Activated CD8-positive, alpha-beta T cell treated with anti-CD3 and anti-CD28 coated beads for 36 hours (primary cell): Measurements from ENCODE around the gene C12orf42. TPM values are rescaled to one million over a fixed set of nuclear protein-coding genes. Genes with fewer than 3 reads are reported as not detected.

Experiments used
- ATAC-seq: fragments of 200-7000 bp; cut with Tn5 transposase; one replicate; pipeline ENCODE4 v1.10.0; 2021; ENCODE audit warnings: mild to moderate bottlenecking, moderate library complexity
- CTCF ChIA-PET: fragments of 350-600 bp; sonication (Branson Sonifier 250); formaldehyde crosslinking; loops from one replicate; lab custom pipeline; 2021; ENCODE audit warnings: antibody characterized with exemption; lab: Charles Lee
- POLR2A ChIA-PET: fragments of 350-600 bp; sonication (Branson Sonifier 250); formaldehyde crosslinking; loops from one replicate; lab custom pipeline; 2021; ENCODE audit warnings: antibody characterized with exemption; lab: Charles Lee
- DNase-seq: peaks from one replicate; pipeline ENCODE4 v3.0.0-alpha.2; 2020
- H3K27ac Mint-ChIP-seq: one replicate; pipeline ENCODE4 v1.8.0; 2021; ENCODE audit warnings: mild to moderate bottlenecking, mixed read lengths
- H3K27me3 Mint-ChIP-seq: one replicate; pipeline ENCODE4 v1.8.0; 2021; ENCODE audit warnings: mixed read lengths
- H3K36me3 Mint-ChIP-seq: one replicate; pipeline ENCODE4 v1.8.0; 2021; ENCODE audit warnings: low read depth, mixed read lengths
- H3K4me1 Mint-ChIP-seq: one replicate; pipeline ENCODE4 v1.8.0; 2021; ENCODE audit warnings: low read depth, mixed read lengths
- H3K4me3 Mint-ChIP-seq: one replicate; pipeline ENCODE4 v1.8.0; 2021; ENCODE audit warnings: mild to moderate bottlenecking, moderate library complexity, mixed read lengths
- H3K9me3 Mint-ChIP-seq: one replicate; pipeline ENCODE4 v1.8.0; 2021; ENCODE audit warnings: mixed read lengths
- intact Hi-C: fragments of 100-400 bp; cut with micrococcal nuclease; formaldehyde crosslinking; loops from one replicate; pipeline ENCODE4 v1.10.0; 2022
- total RNA-seq, 2 experiments: library from RNA; stranded (reverse); gene quantifications; one replicate each; pipeline ENCODE4 v1.2.3, GENCODE V29; 2021
- TF ChIP-seq, protein P1 (sequence below): fragments of 200-600 bp; IDR thresholded peaks from one replicate; pipeline ENCODE4 v1.8.0; 2022; ENCODE audit warnings: antibody characterized with exemption, mild to moderate bottlenecking

C12orf42 gene
- total RNA-seq, 2 experiments from 2014 or later = 0.49 to 1.4 TPM

DNA sequence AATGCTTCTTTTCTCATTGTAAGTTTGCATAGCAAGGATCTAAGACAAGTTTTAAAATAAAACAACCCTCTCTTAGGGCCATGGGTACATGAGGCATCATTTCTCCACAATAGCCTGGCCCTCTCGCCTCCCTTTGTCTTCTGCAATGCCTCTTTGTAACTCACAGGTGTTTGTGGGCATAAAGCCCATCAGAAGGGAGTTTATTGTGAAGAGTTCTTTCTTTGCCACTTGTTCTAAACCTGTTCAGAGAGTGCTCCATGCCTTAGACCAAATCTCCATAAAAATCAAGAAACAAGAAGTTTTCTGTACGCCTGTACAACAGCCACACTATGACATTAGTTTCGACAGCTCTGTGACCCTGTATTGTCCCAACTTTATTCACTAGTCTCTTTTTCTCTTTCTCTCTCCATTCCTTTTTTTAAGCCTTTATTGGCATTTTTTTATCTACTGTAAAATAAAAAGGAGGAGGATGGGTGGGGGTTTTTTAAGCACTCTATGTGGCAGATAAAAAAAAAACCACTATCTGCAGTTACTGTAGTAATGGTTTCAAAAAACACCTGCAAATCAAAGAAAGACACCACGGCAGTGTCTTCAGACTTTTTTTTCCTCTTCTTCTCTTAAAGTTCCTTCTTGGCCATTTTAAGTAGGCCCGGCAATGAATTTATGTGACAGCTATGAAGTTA, 1.6 kb downstream of the C12orf42 start:
- intact Hi-C loops = loop anchor here (2.0 kb wide), 1 partner anchor 53 kb away; no protein-coding TSS in a partner anchor
- peak overlapping the region; percentile 64 for H3K4me3 Mint-ChIP-seq
- H3K36me3 Mint-ChIP-seq = no peaks in the 10 kb centered on the region
- ATAC-seq (no peak), DNase-seq (no peak)
- no peak overlapping the region for H3K27ac Mint-ChIP-seq
- peaks cover 13% of the 10 kb centered on the region for H3K27me3 Mint-ChIP-seq
- ChIA-PET POLR2A (interaction anchor here (0.6 kb wide), 1 partner anchor 37 kb away, joined by 3 read pairs; no protein-coding TSS in a partner anchor), CTCF (interaction anchor here (0.6 to 7.1 kb wide), 2 partner anchors 46 to 53 kb away, joined by 3 to 81 read pairs; no protein-coding TSS in a partner anchor)
- TF ChIP-seq, protein P1, sequence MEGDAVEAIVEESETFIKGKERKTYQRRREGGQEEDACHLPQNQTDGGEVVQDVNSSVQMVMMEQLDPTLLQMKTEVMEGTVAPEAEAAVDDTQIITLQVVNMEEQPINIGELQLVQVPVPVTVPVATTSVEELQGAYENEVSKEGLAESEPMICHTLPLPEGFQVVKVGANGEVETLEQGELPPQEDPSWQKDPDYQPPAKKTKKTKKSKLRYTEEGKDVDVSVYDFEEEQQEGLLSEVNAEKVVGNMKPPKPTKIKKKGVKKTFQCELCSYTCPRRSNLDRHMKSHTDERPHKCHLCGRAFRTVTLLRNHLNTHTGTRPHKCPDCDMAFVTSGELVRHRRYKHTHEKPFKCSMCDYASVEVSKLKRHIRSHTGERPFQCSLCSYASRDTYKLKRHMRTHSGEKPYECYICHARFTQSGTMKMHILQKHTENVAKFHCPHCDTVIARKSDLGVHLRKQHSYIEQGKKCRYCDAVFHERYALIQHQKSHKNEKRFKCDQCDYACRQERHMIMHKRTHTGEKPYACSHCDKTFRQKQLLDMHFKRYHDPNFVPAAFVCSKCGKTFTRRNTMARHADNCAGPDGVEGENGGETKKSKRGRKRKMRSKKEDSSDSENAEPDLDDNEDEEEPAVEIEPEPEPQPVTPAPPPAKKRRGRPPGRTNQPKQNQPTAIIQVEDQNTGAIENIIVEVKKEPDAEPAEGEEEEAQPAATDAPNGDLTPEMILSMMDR = no peak
- H3K4me1 Mint-ChIP-seq = peaks cover 24% of the 10 kb centered on the region
- peaks cover 6% of the 10 kb centered on the region for H3K9me3 Mint-ChIP-seq

DNA sequence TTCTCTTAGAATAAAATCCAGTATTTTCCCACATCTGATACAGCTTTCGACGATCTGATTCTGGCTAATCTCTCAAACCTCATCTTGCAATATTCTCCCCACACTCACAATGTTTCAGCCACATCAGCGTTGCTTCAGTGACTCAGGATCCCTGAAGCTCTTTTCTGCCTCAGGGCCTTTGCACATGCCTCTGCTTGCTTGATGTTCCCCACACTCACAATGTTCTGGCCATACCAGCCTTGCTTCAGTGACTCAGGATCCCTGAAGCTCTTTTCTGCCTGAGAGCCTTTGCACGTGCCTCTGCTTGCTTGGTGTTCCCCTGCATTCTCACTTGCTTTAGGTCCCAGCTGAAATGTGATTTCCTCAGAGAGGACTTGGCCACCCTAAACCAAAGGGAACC, 2.6 kb downstream of the C12orf42 start:
- intact Hi-C loops = no loop called here
- Mint-ChIP-seq H3K27ac (no peak overlapping the region), H3K9me3 (peaks cover 6% of the 10 kb centered on the region), H3K27me3 (peaks cover 13% of the 10 kb centered on the region), H3K36me3 (peaks cover 1% of the 10 kb centered on the region), H3K4me1 (peaks cover 15% of the 10 kb centered on the region), H3K4me3 (no peak overlapping the region)
- ChIA-PET CTCF (interaction anchor here (1.1 to 7.1 kb wide), 3 partner anchors 19 to 609 kb away, joined by 3 to 81 read pairs (median 5); no protein-coding TSS in a partner anchor), POLR2A (no interaction called here)
- TF ChIP-seq, protein P1 = no peak
- no peak for DNase-seq
- ATAC-seq = no peak

DNA sequence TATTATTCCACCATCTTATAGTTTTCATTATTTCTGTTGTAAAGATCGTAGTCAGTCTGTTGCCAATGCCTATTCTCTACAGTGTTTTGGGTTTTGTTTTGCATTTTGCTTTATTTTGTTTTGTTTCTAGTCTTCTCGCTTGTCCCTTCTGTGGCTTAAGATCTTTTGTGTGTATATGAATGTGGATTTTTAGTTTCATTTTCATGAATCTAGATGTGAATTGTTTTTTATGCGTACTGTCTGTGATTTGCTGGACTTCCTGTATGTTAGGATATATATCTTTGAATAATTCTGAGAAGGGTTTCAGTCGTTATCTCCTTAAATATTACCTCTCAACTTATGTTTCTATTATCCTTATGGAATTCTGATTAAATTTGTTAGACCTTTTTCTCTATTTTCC, 13.4 kb downstream of the C12orf42 start:
- no peak for DNase-seq
- H3K4me1 Mint-ChIP-seq = peaks cover 9% of the 10 kb centered on the region
- H3K27ac Mint-ChIP-seq = peak overlapping the region; percentile 71
- CTCF ChIA-PET = no interaction called here
- POLR2A ChIA-PET = no interaction called here
- no peaks in the 10 kb centered on the region for H3K27me3 Mint-ChIP-seq
- peak overlapping the region; percentile 48 for H3K4me3 Mint-ChIP-seq
- peaks cover 8% of the 10 kb centered on the region for H3K9me3 Mint-ChIP-seq
- no peak for ATAC-seq
- intact Hi-C loops = no loop called here
- TF ChIP-seq, protein P1 = no peak
- H3K36me3 Mint-ChIP-seq = peaks cover 1% of the 10 kb centered on the region

DNA sequence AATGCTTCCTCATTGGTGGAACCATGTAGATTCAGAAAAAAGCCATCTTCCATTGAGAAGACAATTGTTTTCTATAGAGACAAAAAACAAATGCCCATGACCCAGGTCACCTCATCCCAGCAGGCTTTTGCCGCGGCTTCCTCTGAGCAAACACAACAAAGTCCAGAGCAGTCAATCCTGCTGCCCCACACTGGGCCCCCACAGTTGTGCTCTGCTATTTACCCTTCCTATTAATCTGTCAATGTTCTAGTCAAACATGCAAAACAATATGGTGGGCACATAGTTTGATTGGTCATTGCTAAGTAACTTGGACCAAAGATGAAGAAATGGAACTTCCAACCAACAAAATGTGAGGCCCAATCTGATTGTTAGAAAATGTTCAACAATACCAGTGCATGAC, 20.7 kb downstream of the C12orf42 start:
- no peak for ATAC-seq
- H3K9me3 Mint-ChIP-seq = peaks cover 13% of the 10 kb centered on the region
- POLR2A ChIA-PET = no interaction called here

DNA sequence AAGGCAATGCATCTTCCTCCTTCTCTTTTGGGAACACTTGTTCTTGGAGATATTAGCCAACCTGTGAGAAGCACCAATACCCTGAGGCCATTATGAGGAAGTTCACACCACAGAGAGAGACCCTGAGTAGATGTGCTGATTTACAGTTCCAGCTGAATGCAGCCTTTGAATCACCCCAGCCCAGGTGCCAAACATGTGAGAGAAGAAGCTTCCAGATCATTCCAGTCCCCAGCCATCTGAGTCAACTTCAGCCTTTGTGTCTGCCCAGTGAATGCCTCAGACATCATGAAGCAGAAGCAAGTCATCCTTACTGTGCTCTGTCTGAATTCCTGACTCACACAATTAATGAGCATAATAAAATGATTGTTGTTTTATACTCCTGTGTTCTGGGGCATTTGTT, 25.1 kb downstream of the C12orf42 start:
- TF ChIP-seq, protein P1 = no peak
- Mint-ChIP-seq H3K9me3 (no peaks in the 10 kb centered on the region), H3K27me3 (no peaks in the 10 kb centered on the region), H3K36me3 (no peaks in the 10 kb centered on the region), H3K4me1 (peaks cover 17% of the 10 kb centered on the region), H3K27ac (no peak overlapping the region), H3K4me3 (no peak overlapping the region)
- intact Hi-C loops = no loop called here
- CTCF ChIA-PET = no interaction called here
- POLR2A ChIA-PET = no interaction called here
- ATAC-seq (no peak), DNase-seq (no peak)

More for the DNA sequence above, 20.7 kb downstream of the C12orf42 start:
- Mint-ChIP-seq H3K36me3 (no peaks in the 10 kb centered on the region), H3K27ac (no peak overlapping the region), H3K27me3 (no peaks in the 10 kb centered on the region), H3K4me1 (peaks cover 11% of the 10 kb centered on the region), H3K4me3 (no peak overlapping the region)
- DNase-seq = no peak
- intact Hi-C loops = no loop called here
- CTCF ChIA-PET = interaction anchor here (1.0 to 1.8 kb wide), 2 partner anchors 10 to 17 kb away, joined by 3 to 5 read pairs; no protein-coding TSS in a partner anchor
- TF ChIP-seq, protein P1 = no peak
